A204.1 (cell line): ENCODE data around the gene GPBP1.
"Not testable (repeated sequence)": the region's sequence is repeated elsewhere in the genome, so short reads cannot be mapped to it uniquely, and the experiment has no call there.

Experiments
- FAIRE-seq: peaks from 2 replicates; lab custom pipeline; 2012; peaks lifted over from hg19 to GRCh38; lab: Jason Lieb, UNC

Gene GPBP1

DNA sequence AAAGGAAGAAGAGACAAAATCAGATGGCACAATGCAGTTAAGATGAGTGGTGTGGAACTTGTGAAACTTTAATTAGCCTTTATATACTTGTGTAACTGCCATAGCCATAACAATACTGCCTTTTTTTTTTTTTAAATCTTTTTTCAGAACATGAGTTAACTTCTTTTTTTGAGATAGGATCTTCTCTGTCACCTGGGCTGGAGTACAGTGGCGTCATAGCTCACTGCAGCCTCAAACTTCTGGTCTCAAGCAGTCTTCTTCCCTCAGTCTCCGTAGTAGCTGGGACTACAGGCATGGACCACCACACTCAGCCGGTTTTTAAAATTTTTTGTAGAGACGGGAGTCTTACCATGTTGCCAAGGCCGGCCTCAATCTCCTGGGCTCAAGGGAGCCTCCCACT is 37.2 kb downstream of the GPBP1 start:
- no peak for FAIRE-seq

DNA sequence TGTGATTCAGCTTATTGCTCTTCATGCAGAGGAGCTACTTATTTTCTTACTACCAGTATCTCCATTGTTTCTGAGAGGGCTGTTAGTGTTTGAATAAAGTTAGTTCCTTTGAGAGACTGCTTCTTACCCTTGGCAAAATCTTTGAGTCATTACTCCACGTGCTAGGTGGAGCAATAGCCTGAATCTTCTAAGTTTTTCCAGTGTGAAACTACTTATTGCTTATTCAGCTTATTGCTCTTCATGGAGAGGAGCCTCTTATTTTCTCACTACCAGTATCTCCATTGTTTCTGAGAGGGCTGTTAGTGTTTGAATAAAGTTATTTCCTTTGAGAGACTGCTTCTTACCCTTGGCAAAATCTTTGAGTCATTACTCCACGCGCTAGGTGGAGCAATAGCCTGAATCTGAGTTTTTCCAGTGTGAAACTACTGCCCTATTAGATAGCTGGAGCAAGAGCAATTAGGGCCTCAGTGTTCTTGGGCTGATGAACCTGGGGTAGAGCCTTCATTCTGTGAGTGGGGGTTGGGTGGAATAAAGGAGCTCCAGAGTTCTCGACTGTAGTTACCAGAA is 41.9 kb downstream of the GPBP1 start:
- no peak for FAIRE-seq

- FAIRE-seq = no peak
These were observed 42.9 kb downstream of the GPBP1 start for GRCh38 chr5:57216714-57217113.

- no peak for FAIRE-seq
These were observed 45.5 kb downstream of the GPBP1 start for GRCh38 chr5:57219386-57219785.

GRCh38 chr5:57221049-57221568 is 47.2 kb downstream of the GPBP1 start:
- peak; percentile 98 for FAIRE-seq

DNA sequence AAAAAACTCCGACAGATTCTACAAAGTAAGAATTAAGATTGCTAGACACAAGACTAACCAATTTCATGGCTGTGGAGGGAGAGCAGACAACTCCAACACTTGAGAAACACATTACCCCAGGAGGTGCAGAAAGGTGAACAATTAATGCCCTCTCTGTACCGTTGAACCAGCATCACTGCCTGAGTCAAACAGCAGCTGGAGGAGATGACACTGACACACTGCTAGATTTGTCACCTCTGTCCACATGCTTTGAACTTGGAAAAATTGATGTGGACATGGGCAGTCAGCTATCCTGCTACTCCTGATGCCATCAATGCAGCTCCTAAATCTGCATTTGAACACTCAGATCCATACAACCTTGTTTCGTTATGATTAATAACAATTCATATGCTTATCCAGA is 51.7 kb downstream of the GPBP1 start:
- FAIRE-seq = no peak

- no peak for FAIRE-seq
These were observed 55.5 kb downstream of the GPBP1 start for GRCh38 chr5:57229313-57229712.

DNA sequence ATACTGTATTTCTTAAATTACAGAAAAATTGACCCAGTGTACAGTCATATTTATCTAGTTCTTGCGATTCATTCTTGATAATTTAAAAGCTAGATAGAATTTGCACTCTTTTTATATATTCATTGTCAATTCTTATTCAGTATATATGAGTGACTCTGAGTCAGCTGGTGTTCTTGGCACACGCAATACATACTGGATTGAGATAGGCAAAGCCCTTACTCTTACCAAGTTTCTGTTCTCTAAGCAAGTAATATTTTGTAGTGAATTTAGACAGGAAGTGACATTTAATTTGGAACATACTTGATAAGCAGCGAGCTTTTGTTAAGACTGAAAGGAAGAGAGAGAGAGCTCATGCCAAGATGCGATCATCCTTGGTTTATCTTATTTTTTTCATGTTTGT is 57.7 kb downstream of the GPBP1 start:
- no peak for FAIRE-seq

DNA sequence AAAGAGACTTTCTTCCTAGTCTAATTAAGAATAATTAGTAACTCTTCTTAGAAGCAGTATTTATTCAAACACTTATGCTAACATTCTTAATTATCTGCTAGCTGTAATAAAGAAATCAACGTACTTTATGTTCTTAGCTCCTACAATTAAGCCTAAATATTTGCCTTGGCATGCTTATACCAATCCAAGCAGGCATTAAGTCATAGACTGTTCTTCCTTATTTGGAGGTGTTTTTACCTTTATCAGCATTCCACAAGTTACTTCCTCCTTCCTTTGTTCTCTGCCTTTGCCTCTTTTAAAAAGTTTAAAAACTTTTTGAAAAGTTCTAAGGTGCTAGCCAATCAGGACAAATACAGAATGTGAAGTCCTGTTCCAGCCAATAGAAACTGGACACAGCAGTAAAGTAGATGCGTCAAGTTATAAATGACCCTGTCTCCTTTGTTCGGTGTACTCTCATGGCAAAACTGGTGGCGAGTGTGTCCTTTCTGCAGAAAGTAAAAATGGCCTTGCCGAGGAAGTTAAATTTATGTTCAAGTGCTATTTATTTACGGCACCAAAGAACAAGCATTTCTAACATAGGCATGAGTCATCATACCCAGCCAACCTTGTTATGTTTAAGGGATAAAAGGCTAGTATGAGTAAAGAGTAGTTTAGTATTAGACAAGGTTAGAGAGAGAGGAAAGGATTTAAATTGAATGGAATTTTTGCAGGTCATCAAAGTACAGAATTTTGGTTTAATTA is 58.6 kb downstream of the GPBP1 start:
- FAIRE-seq = no peak

DNA sequence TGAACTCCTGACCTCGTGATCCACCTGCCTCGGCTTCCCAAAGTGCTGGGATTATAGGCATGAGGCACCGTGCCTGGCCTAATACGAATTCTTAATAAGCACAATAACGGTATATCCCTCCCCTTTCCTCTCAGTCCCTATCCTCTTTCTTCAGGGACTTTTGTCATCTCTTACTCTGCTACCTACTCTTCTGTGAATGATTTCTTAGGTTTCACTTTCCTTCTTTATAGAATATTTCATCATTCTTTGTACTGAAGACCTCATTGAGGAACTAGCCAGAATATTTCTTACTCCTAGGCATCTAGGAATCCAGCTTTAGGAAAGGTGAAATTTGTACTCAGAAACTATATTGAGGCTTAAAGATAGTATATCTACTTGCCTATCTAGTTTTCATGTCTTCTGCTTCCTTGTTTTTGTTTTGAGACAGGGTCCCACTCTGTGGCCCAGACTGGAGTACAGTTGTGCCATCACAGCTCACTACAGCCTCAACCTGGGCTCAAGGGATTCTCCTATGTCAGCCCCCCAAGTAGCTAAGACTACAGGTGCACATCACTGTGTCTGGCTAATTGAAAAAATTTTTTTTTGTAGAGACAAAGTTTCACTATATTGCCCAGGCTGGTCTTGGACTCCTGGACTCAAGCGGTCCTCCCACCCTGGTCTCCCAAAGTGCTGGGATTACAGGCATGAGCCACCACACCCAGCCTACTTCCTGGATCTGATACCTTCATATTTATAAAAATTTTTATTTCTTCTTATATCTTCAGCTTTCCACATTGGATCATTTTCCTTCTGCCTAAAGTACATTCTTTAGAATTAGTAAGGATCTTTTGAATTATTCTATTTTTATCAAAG is 69.7 kb downstream of the GPBP1 start:
- no peak for FAIRE-seq

- FAIRE-seq = no peak
These were observed 70.5 kb downstream of the GPBP1 start for GRCh38 chr5:57244331-57244730.

DNA sequence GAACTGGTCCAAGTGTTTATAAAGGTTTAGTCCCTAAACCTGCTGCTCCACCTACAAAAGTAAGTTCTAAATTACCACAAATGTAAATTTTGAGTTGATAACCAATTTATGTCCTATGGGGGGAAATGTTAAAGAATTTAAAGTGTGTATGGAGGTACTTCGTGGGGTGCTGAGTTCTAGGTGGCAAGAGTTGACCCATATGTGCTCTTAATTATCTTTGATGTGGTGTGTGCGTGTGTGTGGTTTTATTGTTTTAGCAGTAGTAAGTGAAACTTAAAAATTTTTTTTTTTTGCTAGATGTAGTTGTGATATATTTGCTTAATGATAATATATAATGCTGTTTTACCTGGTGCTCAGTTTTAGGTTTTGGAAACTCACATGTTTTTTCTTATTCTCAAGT is 72.6 kb downstream of the GPBP1 start:
- no peak for FAIRE-seq

GRCh38 chr5:57247765-57248164 is 73.9 kb downstream of the GPBP1 start:
- no peak for FAIRE-seq

GRCh38 chr5:57249265-57249874 is 75.5 kb downstream of the GPBP1 start:
- FAIRE-seq = no peak

GRCh38 chr5:57258052-57258451 is 84.2 kb downstream of the GPBP1 start:
- FAIRE-seq = no peak

DNA sequence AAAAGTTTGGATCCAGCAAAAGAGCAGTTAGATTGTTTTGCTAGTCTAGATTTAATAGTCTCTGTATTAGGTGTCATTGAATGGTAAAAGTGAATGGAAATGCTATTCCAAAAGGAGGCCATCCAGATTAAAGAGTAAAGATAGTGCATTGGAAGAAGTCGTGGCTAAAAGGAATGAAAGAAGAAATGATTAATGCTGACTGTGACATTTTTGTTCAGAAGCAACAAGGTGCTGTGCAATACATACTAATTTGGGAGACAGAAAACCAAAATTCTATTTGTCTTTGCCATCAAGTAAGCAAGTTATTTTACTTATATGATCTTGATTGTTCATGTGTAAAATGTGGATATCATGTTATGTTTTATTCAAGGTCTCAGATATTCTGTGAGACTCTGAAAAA is 85.1 kb downstream of the GPBP1 start:
- no peak for FAIRE-seq

GRCh38 chr5:57259704-57260103 is 85.8 kb downstream of the GPBP1 start:
- FAIRE-seq = no peak

GRCh38 chr5:57262541-57262940 is 88.7 kb downstream of the GPBP1 start:
- FAIRE-seq = no peak

DNA sequence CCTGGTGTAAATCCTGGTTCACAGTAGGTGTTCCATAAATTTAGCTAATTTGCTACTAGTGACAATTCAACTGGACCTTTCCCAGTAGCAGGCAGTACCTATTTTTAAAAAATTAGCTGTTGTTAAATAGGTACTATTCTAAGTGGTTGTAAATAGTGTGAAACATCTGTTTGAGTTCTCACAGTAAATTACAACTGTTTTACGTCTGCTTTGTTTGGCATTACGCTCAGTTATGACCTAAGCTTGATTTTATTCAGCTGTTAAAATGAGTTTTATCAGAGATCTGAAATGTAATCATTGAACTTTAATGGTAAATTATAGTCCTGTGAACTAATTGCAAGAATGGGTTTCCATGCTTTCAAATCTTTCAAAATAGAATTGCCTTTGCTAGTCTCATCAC is 93.9 kb downstream of the GPBP1 start:
- FAIRE-seq = no peak

- FAIRE-seq = no peak
These were observed 102.5 kb downstream of the GPBP1 start for GRCh38 chr5:57276353-57276752.

DNA sequence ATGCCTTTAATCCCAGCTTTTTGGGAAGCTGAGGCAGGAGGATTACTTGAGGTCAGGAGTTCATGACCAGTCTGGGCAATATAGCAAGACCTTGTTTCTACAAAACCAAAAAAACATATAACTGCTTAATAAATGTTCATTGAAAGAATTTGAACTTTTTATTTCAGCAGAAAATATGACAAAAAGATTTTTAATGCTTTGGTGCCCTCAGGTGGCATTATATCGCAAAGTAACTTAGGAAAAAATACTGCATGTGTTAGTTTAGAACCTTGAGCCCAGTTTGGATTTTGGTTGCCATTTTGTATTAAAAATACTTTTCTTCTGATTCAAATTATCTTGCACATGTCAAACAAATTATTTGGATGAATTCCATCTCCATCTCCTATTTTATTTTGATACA is 103.2 kb downstream of the GPBP1 start:
- peak; percentile 98 for FAIRE-seq

- FAIRE-seq = no peak
These were observed 107.0 kb downstream of the GPBP1 start for GRCh38 chr5:57280853-57281252.

DNA sequence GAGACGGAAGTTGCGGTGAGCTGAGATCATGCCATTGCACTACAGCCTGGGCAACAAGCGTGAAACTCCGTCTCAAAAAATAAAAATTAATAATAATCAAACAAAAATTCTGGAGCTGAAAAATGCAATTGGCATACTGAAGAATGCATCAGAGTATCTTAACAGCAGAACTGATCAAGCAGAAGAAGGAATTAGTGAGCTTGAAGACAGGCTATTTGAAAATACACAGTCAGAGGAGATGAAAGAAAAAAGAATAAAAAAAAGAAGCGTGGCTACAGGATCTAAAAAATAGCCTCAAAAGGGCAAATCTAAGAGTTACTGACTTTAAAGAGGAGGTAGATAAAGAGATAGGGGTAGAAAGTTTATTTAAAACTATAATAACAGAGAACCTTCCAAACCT is 111.2 kb downstream of the GPBP1 start:
- not testable (repeated sequence) for FAIRE-seq
